Measurements from ENCODE around the gene TPCN1. TPM values are rescaled to one million over a fixed set of nuclear protein-coding genes. Genes with fewer than 3 reads are reported as not detected.

Gene TPCN1
- total RNA-seq, 4 donors from 2014 or later: 15.5 to 48.8 (median 34.5) TPM

DNA sequence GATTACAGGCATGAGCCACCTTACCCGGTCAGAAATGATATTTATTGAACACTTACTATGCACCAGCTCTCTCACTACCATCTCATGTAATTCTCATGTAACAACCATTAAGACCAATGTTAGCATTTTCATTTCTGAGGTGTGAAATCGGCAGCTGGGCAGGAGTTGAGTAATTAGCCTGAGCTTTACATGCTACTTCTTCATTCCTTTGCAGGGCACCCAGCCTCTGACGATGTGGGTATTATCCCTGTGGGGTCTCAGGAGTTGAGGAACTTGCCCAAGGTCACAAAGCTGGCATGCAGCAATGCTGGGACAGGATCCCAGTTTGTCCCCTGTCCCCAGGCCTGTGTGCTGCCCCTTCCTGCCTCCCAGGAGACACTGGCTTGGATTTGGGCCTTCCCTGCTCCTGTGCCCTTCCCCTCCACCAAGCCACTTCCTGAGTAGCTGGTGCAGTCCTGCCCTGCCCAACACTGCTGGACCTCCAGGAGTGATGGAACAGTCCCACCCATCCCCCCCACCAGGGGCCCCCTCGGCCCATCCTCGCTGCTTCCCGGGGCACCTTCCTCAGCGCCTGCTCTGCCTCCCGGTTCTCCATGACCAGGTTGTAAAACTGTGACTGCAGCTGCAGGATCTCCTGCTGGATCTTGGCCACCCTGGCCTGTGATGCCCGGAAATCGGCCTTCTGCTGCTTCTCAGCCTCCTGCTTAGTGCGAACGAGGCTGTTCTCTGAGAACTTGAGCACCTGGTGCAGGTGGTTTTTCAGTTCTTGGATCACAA is 21.1 kb upstream of the TPCN1 start:
- no peak overlapping the region for H3K27ac ChIP-seq
- H3K4me1 ChIP-seq: peaks cover 0 to 22% (median 11%) of the 10 kb centered on the region in 3 donors
- TF ChIP-seq, protein P1, sequence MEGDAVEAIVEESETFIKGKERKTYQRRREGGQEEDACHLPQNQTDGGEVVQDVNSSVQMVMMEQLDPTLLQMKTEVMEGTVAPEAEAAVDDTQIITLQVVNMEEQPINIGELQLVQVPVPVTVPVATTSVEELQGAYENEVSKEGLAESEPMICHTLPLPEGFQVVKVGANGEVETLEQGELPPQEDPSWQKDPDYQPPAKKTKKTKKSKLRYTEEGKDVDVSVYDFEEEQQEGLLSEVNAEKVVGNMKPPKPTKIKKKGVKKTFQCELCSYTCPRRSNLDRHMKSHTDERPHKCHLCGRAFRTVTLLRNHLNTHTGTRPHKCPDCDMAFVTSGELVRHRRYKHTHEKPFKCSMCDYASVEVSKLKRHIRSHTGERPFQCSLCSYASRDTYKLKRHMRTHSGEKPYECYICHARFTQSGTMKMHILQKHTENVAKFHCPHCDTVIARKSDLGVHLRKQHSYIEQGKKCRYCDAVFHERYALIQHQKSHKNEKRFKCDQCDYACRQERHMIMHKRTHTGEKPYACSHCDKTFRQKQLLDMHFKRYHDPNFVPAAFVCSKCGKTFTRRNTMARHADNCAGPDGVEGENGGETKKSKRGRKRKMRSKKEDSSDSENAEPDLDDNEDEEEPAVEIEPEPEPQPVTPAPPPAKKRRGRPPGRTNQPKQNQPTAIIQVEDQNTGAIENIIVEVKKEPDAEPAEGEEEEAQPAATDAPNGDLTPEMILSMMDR (IDR thresholded peaks at IDR 0.05): no peak
- no peak for TF ChIP-seq POLR2A (IDR thresholded peaks at IDR 0.05)
- WGBS, 2 donors: 90 to 91% methylated on average over 9 to 10 of the region's 12 CpGs
- DNase-seq: no peak
- no peak overlapping the region for H3K4me3 ChIP-seq
- no peaks in the 10 kb centered on the region for H3K27me3 ChIP-seq
- intact Hi-C loops (cut with DNase I): loop anchor here (10.0 kb wide), 1 partner anchor 225 kb away; the partner anchor contains the start of gene SDSL
- no peaks in the 10 kb centered on the region for H3K36me3 ChIP-seq
- no peaks in the 10 kb centered on the region for H3K9me3 ChIP-seq

DNA sequence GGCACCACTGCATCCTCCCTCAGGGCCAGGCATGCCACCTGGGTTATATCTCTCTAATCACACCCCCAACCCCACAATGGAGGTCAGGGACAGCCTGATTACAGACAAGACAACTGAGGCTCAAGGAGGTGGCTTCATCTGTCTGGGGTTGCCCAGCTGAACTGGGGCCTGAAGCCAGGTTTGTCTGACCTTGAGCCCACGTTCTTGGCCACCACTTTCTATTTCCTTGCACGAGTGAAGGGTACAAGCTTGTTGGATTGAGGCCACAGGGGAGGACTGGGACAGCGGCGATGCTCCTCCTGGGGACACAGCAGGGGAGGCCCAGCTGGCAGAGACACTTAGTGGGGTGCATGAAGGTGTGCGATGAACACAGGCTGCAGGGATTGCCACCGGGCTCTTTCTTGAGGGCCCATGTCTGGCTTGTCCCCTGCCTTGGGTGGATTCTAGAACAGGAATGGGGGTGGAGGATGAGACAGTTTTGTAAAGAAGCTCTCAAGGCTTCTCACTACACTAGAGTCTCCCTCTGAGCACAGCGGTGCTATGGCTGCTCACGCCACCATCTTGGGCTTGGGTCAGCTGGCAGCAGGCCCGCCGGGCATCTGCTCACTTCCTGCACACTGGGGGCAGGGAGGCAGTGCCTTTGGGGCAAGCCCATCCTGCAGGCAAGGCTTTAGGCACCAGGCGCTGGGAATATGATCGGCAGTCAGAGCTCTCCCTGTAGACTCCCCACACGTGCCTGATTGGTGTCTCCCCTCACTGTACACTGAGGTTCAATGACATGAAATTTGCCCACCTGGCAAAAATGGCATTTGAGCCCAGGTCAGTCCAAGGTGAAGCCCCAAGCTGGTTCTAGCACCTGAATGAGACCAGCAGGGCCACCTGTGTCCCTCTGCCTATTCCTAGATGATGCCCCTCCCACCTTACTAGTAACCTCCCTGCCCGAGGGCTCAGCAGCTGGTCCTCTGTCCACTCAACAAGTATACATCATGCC is 19.8 kb upstream of the TPCN1 start:
- Histone ChIP-seq H3K4me3 (no peak overlapping the region), H3K4me1 (peaks cover 0 to 28% (median 11%) of the 10 kb centered on the region in 3 donors), H3K27ac (no peak overlapping the region), H3K36me3 (no peaks in the 10 kb centered on the region), H3K27me3 (no peaks in the 10 kb centered on the region), H3K9me3 (no peaks in the 10 kb centered on the region)
- intact Hi-C loops (cut with DNase I): loop anchor here (10.0 kb wide), 1 partner anchor 223 kb away; the partner anchor contains the start of gene SDSL
- TF ChIP-seq POLR2A (IDR thresholded peaks at IDR 0.05): no peak
- TF ChIP-seq, protein P1 (IDR thresholded peaks at IDR 0.05): no peak
- 95 to 100% methylated on average over 2 to 4 of the region's 14 CpGs for WGBS, 2 donors
- no peak for DNase-seq

DNA sequence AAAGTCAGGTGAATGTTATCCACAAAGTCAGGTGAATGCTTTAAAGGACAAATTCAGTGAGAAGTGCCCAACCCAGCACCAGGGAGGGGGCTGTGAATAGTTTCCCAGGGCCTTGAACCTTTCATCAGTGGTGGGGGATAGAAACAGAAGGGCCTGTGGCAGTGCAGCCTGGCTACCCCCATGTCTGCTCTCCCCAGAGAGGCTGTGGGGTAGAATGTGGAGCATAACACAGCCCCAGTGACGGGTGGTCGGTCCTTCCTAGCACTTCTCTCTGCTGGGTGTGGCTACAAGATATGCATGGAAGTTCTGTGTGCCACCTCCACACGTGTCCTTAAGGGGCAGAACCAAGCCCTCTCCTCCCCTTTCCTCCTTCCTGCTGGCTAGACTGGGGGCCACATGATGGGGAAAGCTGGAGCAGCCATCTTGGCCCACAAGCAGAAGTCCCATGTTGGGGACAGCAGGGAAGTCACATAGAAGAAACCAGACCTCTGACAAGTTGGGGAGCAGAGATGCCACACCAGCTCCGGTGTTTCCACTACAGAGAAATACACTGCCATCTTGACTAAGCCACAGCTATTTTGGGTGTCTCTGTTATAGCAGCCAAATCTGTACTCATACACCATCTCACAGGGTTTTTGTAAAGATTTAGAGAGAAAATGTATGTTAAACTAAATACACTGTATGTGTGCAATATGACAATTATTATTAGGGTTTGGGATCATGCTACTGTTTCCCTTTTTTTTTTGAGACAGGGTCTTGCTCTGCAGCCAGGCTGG is 18.8 kb upstream of the TPCN1 start:
- no peak for DNase-seq
- Histone ChIP-seq H3K36me3 (no peaks in the 10 kb centered on the region), H3K27me3 (no peaks in the 10 kb centered on the region), H3K27ac (no peak overlapping the region), H3K9me3 (no peaks in the 10 kb centered on the region), H3K4me3 (no peak overlapping the region), H3K4me1 (peaks cover 0 to 24% (median 11%) of the 10 kb centered on the region in 3 donors)
- 93 to 100% methylated on average over 1 to 3 of the region's 4 CpGs for WGBS, 2 donors
- intact Hi-C loops (cut with DNase I): loop anchor here (10.0 kb wide), 1 partner anchor 222 kb away; the partner anchor contains the start of gene SDSL
- TF ChIP-seq POLR2A (IDR thresholded peaks at IDR 0.05): no peak
- TF ChIP-seq, protein P1 (IDR thresholded peaks at IDR 0.05): no peak

DNA sequence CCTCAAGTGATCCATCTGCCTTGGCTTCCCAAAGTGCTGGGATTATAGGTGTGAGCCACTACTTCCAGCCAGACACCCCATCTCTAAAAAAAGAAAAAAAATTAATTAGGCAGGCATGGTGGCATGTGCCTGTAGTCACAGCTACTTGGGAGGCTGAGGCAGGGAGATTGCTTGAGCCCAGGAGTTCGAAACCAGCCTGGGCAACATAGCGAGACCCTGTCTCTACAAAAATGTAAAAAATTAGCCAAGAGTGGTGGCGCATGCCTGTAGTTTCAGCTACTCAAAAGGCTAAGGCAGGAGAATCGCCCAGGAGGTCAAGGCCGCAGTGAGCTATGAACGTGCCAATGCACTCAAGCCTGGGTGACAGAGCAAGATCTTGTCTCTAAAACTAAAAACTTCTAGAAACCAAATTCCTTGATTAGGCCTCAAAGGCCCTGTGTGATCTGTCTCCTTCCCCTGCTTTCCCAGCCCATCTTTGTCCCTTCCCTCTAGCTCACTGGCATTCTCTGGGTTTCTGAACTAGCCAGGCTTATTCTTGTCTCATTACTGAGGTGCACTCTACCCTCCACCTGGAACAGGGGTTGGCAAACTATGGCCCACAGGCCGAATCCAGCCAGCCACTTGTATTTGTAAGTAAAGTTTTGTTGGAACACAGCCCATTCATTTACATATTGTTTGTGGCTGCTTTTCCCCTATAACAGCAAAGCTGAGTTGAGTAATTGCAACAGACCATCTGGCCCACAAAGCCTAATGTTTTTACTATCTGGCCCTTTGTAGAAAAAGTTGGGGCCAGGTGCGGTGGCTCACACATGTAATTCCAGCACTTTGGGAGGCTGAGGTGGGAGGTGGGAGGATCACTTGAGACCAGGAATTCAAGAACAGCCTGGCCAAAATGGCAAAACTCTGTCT is 17.2 kb upstream of the TPCN1 start:
- no peaks in the 10 kb centered on the region for H3K9me3 ChIP-seq
- peaks cover 4 to 34% (median 11%) of the 10 kb centered on the region in 3 donors for H3K4me1 ChIP-seq
- whole genome bisulfite sequencing, 2 donors: 85 to 91% methylated on average over 7 to 8 of the region's 8 CpGs
- peak overlapping the region in 3 of 4 donors; percentile 19 to 66 (median 60) for H3K27ac ChIP-seq
- no peaks in the 10 kb centered on the region for H3K36me3 ChIP-seq
- no peak for TF ChIP-seq POLR2A (IDR thresholded peaks at IDR 0.05)
- TF ChIP-seq, protein P1 (IDR thresholded peaks at IDR 0.05): no peak
- no peak overlapping the region for H3K4me3 ChIP-seq
- intact Hi-C loops (cut with DNase I): loop anchor here (10.0 kb wide), 1 partner anchor 221 kb away; the partner anchor contains the start of gene SDSL
- H3K27me3 ChIP-seq: no peaks in the 10 kb centered on the region
- DNase-seq: no peak
